Colonic mucosa (tissue), 4 donors: ENCODE data around the gene MYOZ2. TPM values are rescaled to one million over a fixed set of nuclear protein-coding genes. Genes with fewer than 3 reads are reported as not detected.
"Not testable (repeated sequence)": the region's sequence is repeated elsewhere in the genome, so short reads cannot be mapped to it uniquely, and the experiment has no call there.

Source experiments
- DNase-seq: peaks from one replicate; pipeline ENCODE4 v3.0.0-alpha.2; 2020
- H3K27ac ChIP-seq: fragments of 200-600 bp; one replicate; pipeline ENCODE4 v1.8.0; 2021
- H3K27me3 ChIP-seq: fragments of 200-600 bp; one replicate; pipeline ENCODE4 v1.8.0; 2021
- H3K36me3 ChIP-seq: fragments of 200-600 bp; one replicate; pipeline ENCODE4 v1.8.0; 2021
- H3K4me1 ChIP-seq: fragments of 200-600 bp; one replicate; pipeline ENCODE4 v1.8.0; 2021; ENCODE audit warnings: mild to moderate bottlenecking
- H3K4me3 ChIP-seq: fragments of 200-600 bp; one replicate; pipeline ENCODE4 v1.8.0; 2021
- H3K9ac ChIP-seq, 2 donors: one replicate each; pipeline ENCODE4 v1.7.0; 2013; ENCODE audit warnings: control low read depth in 2 of 2, low read depth in 2 of 2, low read length in 2 of 2
- H3K9me3 ChIP-seq: fragments of 200-600 bp; one replicate; pipeline ENCODE4 v1.8.0; 2021
- intact Hi-C: fragments of 100-400 bp; cut with DNase I; formaldehyde crosslinking; loops from one replicate; pipeline ENCODE4 v1.14.1; 2022
- total RNA-seq, 2 donors: library from RNA; stranded (reverse); fragmentation: NEBNext Ultra II Directional in 1 of 2; extraction: Animal tissue kit (Norgen Biotek cat#: 25700) in 1 of 2; gene quantifications; one replicate each; pipeline ENCODE4 v1.2.1, GENCODE V29; 2021
- TF ChIP-seq, protein P1 (sequence below): fragments of 200-600 bp; IDR thresholded peaks from one replicate; pipeline ENCODE4 v1.8.0; 2022; ENCODE audit warnings: antibody characterized with exemption, mild to moderate bottlenecking
- donor health status: healthy.
- donor health status: DM: no; HTN: no; CAD: no.
- donor health status: DM: no; HTN: no; CAD: no.

Gene MYOZ2
- total RNA-seq, 2 donors from 2014 or later, result 0.08 TPM; not detected in 1

DNA sequence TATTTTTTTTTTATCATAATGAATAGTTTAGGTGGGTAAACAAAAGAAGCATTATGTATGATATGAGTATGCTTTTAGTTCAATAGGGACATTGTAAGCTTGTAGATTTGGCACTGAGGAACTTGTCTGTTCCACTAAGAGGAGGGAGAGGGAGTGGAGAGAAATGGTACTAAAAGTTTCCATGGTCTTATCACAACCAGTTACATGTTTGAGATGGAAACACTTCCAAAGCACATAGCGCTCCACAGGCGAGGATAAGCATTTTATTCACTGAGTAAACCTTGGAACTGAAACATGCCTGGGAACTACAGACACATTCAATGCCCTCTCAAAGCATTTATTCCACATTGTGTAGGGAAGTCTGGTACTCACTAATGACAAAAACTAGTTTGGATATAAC lies 15.5 kb downstream of the MYOZ2 start:
- TF ChIP-seq, protein P1, sequence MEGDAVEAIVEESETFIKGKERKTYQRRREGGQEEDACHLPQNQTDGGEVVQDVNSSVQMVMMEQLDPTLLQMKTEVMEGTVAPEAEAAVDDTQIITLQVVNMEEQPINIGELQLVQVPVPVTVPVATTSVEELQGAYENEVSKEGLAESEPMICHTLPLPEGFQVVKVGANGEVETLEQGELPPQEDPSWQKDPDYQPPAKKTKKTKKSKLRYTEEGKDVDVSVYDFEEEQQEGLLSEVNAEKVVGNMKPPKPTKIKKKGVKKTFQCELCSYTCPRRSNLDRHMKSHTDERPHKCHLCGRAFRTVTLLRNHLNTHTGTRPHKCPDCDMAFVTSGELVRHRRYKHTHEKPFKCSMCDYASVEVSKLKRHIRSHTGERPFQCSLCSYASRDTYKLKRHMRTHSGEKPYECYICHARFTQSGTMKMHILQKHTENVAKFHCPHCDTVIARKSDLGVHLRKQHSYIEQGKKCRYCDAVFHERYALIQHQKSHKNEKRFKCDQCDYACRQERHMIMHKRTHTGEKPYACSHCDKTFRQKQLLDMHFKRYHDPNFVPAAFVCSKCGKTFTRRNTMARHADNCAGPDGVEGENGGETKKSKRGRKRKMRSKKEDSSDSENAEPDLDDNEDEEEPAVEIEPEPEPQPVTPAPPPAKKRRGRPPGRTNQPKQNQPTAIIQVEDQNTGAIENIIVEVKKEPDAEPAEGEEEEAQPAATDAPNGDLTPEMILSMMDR, result no peak
- no peaks in the 10 kb centered on the region for H3K9me3 ChIP-seq
- intact Hi-C loops, result no loop called here
- no peak overlapping the region for H3K27ac ChIP-seq
- no peaks in the 10 kb centered on the region for H3K27me3 ChIP-seq
- DNase-seq, result no peak
- H3K9ac ChIP-seq, result no peak overlapping the region
- no peaks in the 10 kb centered on the region for H3K4me1 ChIP-seq
- H3K4me3 ChIP-seq, result no peak overlapping the region
- no peaks in the 10 kb centered on the region for H3K36me3 ChIP-seq

DNA sequence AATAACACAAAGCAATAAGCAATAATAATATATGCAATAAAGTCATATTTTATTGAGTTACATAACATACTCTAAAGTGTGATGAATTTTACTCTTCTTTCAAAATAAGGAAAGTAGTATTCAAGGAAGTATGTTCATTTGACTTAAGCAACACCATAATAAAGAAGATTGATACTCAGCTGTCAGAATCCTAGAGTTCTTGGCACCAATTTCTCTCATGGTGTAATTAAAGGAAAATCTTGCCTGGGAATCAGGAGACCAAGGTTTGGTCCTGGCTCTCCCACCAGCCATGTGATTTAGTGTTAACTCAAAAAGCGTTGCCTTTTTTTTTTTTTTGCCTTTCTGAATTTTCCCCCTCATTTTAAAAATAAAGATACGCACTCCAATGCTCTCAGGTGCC lies 17.1 kb downstream of the MYOZ2 start:
- TF ChIP-seq, protein P1, result no peak
- DNase-seq, result no peak
- no peaks in the 10 kb centered on the region for H3K9me3 ChIP-seq

DNA sequence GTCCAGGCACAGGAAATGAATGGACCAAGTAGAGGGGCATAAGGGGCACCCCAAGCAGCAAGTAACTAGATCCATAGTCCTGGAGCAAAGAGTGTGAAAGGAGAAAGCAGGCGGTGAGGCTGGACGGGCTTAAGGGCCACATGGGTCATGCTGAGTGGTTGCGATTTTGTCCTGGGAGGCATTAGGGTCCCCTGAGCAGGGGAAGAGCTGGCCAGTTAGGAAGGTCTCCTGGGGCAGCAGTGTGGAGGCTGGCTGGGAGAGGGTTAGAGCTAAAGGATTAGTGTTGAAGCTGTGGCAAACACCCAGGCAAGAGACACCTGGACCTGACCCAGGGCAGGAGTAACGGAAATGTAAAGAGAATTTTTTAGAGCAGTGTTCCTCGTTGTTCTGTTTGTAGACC lies 26.5 kb downstream of the MYOZ2 start:
- no peak for DNase-seq
- Histone ChIP-seq H3K36me3 (no peaks in the 10 kb centered on the region), H3K27ac (no peak overlapping the region), H3K27me3 (no peaks in the 10 kb centered on the region), H3K9ac (no peak overlapping the region), H3K9me3 (no peaks in the 10 kb centered on the region), H3K4me1 (no peaks in the 10 kb centered on the region), H3K4me3 (no peak overlapping the region)
- intact Hi-C loops, result no loop called here
- TF ChIP-seq, protein P1, result no peak

More for the DNA sequence above, 17.1 kb downstream of the MYOZ2 start:
- Histone ChIP-seq H3K4me3 (no peak overlapping the region), H3K27me3 (no peaks in the 10 kb centered on the region), H3K9ac (no peak overlapping the region), H3K36me3 (no peaks in the 10 kb centered on the region), H3K4me1 (no peaks in the 10 kb centered on the region), H3K27ac (no peak overlapping the region)
- intact Hi-C loops, result no loop called here

DNA sequence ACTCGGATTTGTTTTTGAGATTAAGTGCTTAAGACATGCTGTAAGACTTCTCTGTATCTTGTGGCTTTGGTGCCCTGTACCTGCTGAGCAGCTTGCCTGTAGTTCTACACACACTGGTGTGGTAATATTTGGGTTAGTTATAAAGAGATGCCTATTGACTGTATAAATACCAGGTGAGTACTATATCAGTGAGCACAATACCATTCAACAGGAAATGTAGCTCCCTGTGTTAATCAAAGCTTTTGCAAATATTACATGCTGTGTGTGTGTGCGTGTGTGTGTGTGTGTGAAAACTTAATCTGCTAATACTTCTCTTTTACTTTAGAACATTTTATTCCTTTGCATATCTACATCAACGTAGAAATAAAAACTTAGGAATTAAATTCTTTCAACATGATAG lies 30.1 kb downstream of the MYOZ2 start:
- Histone ChIP-seq H3K36me3 (no peaks in the 10 kb centered on the region), H3K4me3 (no peak overlapping the region), H3K9ac (no peak overlapping the region), H3K4me1 (no peaks in the 10 kb centered on the region), H3K9me3 (no peaks in the 10 kb centered on the region), H3K27me3 (no peaks in the 10 kb centered on the region), H3K27ac (no peak overlapping the region)
- DNase-seq, result no peak
- TF ChIP-seq, protein P1, result no peak
- intact Hi-C loops, result no loop called here

DNA sequence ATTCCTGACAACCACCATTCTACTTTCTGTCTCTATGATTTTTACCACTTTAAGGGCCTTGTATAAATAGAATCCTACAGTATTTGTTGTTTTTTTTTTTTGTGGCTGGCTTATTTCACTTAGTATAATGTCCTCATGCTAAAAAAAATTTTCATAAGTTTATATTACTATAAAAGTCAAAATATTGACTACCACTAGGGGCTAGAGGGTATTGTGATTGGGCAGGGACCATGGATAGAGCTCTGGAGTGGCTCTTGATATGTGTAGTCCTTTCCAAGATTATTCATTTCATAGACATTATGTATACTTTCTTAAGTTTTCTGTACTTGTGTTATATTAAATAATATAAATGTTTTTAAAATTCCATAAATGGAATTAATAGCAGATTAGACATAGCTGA lies 34.6 kb downstream of the MYOZ2 start:
- H3K4me1 ChIP-seq, result no peaks in the 10 kb centered on the region
- no peak overlapping the region for H3K4me3 ChIP-seq
- intact Hi-C loops, result no loop called here
- no peaks in the 10 kb centered on the region for H3K36me3 ChIP-seq
- TF ChIP-seq, protein P1, result no peak
- no peaks in the 10 kb centered on the region for H3K9me3 ChIP-seq
- no peak overlapping the region for H3K27ac ChIP-seq
- no peaks in the 10 kb centered on the region for H3K27me3 ChIP-seq
- no peak overlapping the region for H3K9ac ChIP-seq
- DNase-seq, result no peak

DNA sequence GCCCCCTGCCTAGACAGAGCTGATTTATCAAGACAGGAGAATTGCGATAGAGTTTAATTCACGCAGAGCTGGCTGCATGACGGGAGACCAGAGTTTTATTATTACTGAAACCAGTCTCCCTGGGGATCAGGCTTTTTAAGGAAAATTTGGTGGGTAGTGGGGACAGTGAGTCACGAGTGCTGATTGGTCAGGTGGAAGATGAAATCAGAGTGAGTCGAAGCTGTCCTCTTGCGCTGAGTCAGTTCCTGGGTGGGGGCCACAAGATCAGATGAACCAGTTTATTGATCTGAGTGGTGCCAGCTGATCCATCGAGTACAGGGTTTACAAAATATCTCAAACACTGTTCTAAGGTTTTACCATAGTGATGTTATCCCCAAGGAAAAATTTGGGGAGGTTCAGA lies 36.6 kb downstream of the MYOZ2 start:
- H3K4me1 ChIP-seq, result no peaks in the 10 kb centered on the region
- H3K36me3 ChIP-seq, result no peaks in the 10 kb centered on the region
- H3K9ac ChIP-seq, result no peak overlapping the region
- no peaks in the 10 kb centered on the region for H3K9me3 ChIP-seq
- no peaks in the 10 kb centered on the region for H3K27me3 ChIP-seq
- intact Hi-C loops, result no loop called here
- H3K27ac ChIP-seq, result no peak overlapping the region
- no peak for DNase-seq
- H3K4me3 ChIP-seq, result no peak overlapping the region
- TF ChIP-seq, protein P1, result no peak

DNA sequence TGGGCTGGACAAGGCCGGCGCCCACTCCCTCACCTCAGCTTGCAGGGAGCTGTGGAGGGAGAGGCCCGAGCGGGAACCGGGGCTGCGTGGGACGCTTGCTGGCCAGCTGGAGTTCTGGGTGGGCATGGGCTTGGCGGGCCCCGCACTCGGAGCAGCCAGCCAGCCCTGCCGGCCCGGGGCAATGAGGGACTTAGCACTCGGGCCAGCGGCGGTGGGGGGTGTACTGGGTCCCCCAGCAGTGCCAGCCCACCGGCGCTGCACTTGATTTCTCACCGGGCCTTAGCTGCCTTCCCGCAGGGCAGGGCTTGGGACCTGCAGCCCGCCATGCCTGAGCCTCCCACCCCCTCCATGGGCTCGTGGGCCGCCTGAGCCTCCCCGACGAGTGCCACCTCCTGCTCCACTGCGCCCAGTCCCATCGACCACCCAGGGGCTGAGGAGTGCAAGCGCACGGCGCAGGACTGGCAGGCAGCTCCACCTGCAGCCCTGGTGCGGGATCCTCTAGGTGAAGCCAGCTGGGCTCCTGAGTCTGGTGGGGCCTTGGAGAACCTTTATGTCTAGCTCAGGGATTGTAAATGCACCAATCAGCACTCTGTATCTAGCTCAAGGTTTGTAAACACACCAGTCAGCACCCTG lies 38.2 kb downstream of the MYOZ2 start:
- H3K36me3 ChIP-seq, H3K9ac ChIP-seq, intact Hi-C loops, H3K27ac ChIP-seq, H3K4me3 ChIP-seq, H3K4me1 ChIP-seq, H3K9me3 ChIP-seq, H3K27me3 ChIP-seq, DNase-seq: not testable (repeated sequence)
